SKM-1 (cell line): Measurements from ENCODE around the gene PTPRG.

Source experiments
- DNase-seq: peaks from one replicate; lab custom pipeline; 2025; ENCODE audit not compliant: unreplicated experiment; lab: John Stamatoyannopoulos, UW

Gene PTPRG

GRCh38 chr3:61914276-61914675 is 352.9 kb downstream of the PTPRG start:
- no peak for DNase-seq

- DNase-seq, result no peak
Observed at GRCh38 chr3:61915296-61915695, 353.9 kb downstream of the PTPRG start.

GRCh38 chr3:61919371-61919770 is 358.0 kb downstream of the PTPRG start:
- no peak for DNase-seq

GRCh38 chr3:61922118-61922517 is 360.7 kb downstream of the PTPRG start:
- no peak for DNase-seq

GRCh38 chr3:61924090-61924735 is 362.8 kb downstream of the PTPRG start:
- DNase-seq, result no peak

GRCh38 chr3:61924991-61925390 is 363.6 kb downstream of the PTPRG start:
- no peak for DNase-seq

- DNase-seq, result no peak
Observed at GRCh38 chr3:61925721-61926120, 364.4 kb downstream of the PTPRG start.

- DNase-seq, result no peak
Observed at GRCh38 chr3:61926923-61927322, 365.6 kb downstream of the PTPRG start.

GRCh38 chr3:61927332-61927731 is 366.0 kb downstream of the PTPRG start:
- DNase-seq, result no peak

GRCh38 chr3:61928039-61928438 is 366.7 kb downstream of the PTPRG start:
- no peak for DNase-seq

- DNase-seq, result no peak
Observed at GRCh38 chr3:61928776-61929314, 367.5 kb downstream of the PTPRG start.

- DNase-seq, result no peak
Observed at GRCh38 chr3:61929617-61930016, 368.2 kb downstream of the PTPRG start.

GRCh38 chr3:61932499-61932898 is 371.1 kb downstream of the PTPRG start:
- DNase-seq, result no peak

GRCh38 chr3:61933798-61934504 is 372.6 kb downstream of the PTPRG start:
- DNase-seq, result no peak

GRCh38 chr3:61934505-61934871 is 373.1 kb downstream of the PTPRG start:
- DNase-seq, result no peak

GRCh38 chr3:61935814-61936213 is 374.4 kb downstream of the PTPRG start:
- no peak for DNase-seq

GRCh38 chr3:61936344-61936937 is 375.1 kb downstream of the PTPRG start:
- DNase-seq, result no peak

- no peak for DNase-seq
Observed at GRCh38 chr3:61937477-61937876, 376.1 kb downstream of the PTPRG start.

- DNase-seq, result no peak
Observed at GRCh38 chr3:61938878-61939549, 377.6 kb downstream of the PTPRG start.

GRCh38 chr3:61940236-61940635 is 378.9 kb downstream of the PTPRG start:
- no peak for DNase-seq

GRCh38 chr3:61943975-61944374 is 382.6 kb downstream of the PTPRG start:
- DNase-seq, result no peak

- DNase-seq, result no peak
Observed at GRCh38 chr3:61944726-61945125, 383.4 kb downstream of the PTPRG start.
